CD4-positive, alpha-beta T cell (primary cell): ENCODE results near the gene ASB8. TPM values are rescaled to one million over a fixed set of nuclear protein-coding genes. Genes with fewer than 3 reads are reported as not detected.

Experiments used
- ATAC-seq: fragments of 200-7000 bp; cut with Tn5 transposase; one replicate; pipeline ENCODE4 v1.10.0; 2022; ENCODE audit warnings: mild to moderate bottlenecking; ENCODE audit not compliant: poor library complexity
- CTCF ChIA-PET: fragments of 350-600 bp; sonication (Branson Sonifier 250); formaldehyde crosslinking; loops from one replicate; lab custom pipeline; 2021; ENCODE audit warnings: antibody characterized with exemption, inconsistent platforms; lab: Charles Lee
- POLR2A ChIA-PET: fragments of 350-600 bp; sonication (Branson Sonifier 250); formaldehyde crosslinking; loops from one replicate; lab custom pipeline; 2021; ENCODE audit warnings: antibody characterized with exemption, inconsistent platforms; lab: Charles Lee
- DNase-seq, 14 experiments: peaks; one replicate each; pipeline ENCODE4 v3.0.0-alpha.2; 2013 to 2020; ENCODE audit warnings: mixed read lengths in 2 of 14
- H3K27ac ChIP-seq, 2 donors: one replicate each; pipeline versions ENCODE4 v1.5.1 to v1.7.0; 2013; ENCODE audit warnings: low read length in 2 of 2, low read depth in 1 of 2, mild to moderate bottlenecking in 1 of 2
- H3K27me3 ChIP-seq, 2 experiments: 1 replicate in 1 of 2; 2 replicates in 1 of 2; pipeline versions ENCODE4 v1.6.1 to v1.7.0; 2013; ENCODE audit warnings: low read length in 2 of 2, control low read depth in 1 of 2, mild to moderate bottlenecking in 1 of 2, moderate library complexity in 1 of 2; ENCODE audit not compliant: insufficient read depth in 2 of 2, control insufficient read depth in 1 of 2
- H3K36me3 ChIP-seq: one replicate; pipeline ENCODE4 v1.6.1; 2013; ENCODE audit warnings: low read length, control low read depth; ENCODE audit not compliant: insufficient read depth
- H3K4me1 ChIP-seq: one replicate; pipeline ENCODE4 v1.6.1; 2013; ENCODE audit warnings: low read length, control low read depth; ENCODE audit not compliant: insufficient read depth
- H3K4me3 ChIP-seq: one replicate; pipeline ENCODE4 v1.5.1; 2013; ENCODE audit warnings: mild to moderate bottlenecking, low read length, moderate library complexity
- H3K9me3 ChIP-seq, 2 experiments: 1 replicate in 1 of 2; 2 replicates in 1 of 2; pipeline versions ENCODE4 v1.6.1 to v1.7.0; 2013; ENCODE audit warnings: low read length in 2 of 2, mild to moderate bottlenecking in 2 of 2, control low read depth in 1 of 2, moderate library complexity in 1 of 2; ENCODE audit not compliant: control insufficient read depth in 1 of 2, insufficient read depth in 1 of 2
- H3K27ac Mint-ChIP-seq: one replicate; pipeline ENCODE4 v1.8.0; 2020; ENCODE audit warnings: mixed read lengths
- H3K27me3 Mint-ChIP-seq: one replicate; pipeline ENCODE4 v1.8.0; 2021; ENCODE audit warnings: mixed read lengths
- H3K36me3 Mint-ChIP-seq: one replicate; pipeline ENCODE4 v1.8.0; 2021; ENCODE audit warnings: low read depth, mixed read lengths
- H3K4me1 Mint-ChIP-seq: one replicate; pipeline ENCODE4 v1.8.0; 2021; ENCODE audit warnings: low read depth, mixed read lengths
- H3K4me3 Mint-ChIP-seq: one replicate; pipeline ENCODE4 v1.8.0; 2020; ENCODE audit warnings: mild to moderate bottlenecking, mixed read lengths
- H3K9me3 Mint-ChIP-seq: one replicate; pipeline ENCODE4 v1.8.0; 2020; ENCODE audit warnings: mixed read lengths
- CTCF ChIP-seq: fragments of 200-600 bp; IDR thresholded peaks from one replicate; pipeline ENCODE4 v1.8.0; 2022; ENCODE audit warnings: antibody characterized with exemption, mild to moderate bottlenecking
- intact Hi-C, 2 experiments: fragments of 100-400 bp; cut with DNase I in 1 of 2; cut with micrococcal nuclease in 1 of 2; formaldehyde crosslinking; loops; one replicate each; pipeline versions ENCODE4 v1.15.1 to v1.9.0; 2023 to 2025; cut with DNase I, micrococcal nuclease
- total RNA-seq, 174 experiments: library from RNA in 2 of 174; stranded (reverse) in 2 of 174; gene quantifications; one replicate each; pipeline ENCODE4 v1.2.3 and lab custom pipeline; 2021 to 2026

ASB8 gene
- total RNA-seq, 2 experiments from 2014 or later, result 50.9 TPM

GRCh38 chr12:48197549-48197970 is 40.2 kb upstream of the ASB8 start:
- TF ChIP-seq CTCF, result peak; percentile 71
- DNase-seq, result peak in 5 of 14 experiments; percentile 12 to 73 (median 71)
- Histone ChIP-seq H3K4me3 (peak overlapping the region; percentile 97), H3K27ac (peak overlapping the region; percentile 96 to 99), H3K36me3 (no peaks in the 10 kb centered on the region), H3K4me1 (peaks cover 34% of the 10 kb centered on the region), H3K9me3 (peaks cover 3 to 4% of the 10 kb centered on the region in 2 experiments), H3K27me3 (no peaks in the 10 kb centered on the region)
- Mint-ChIP-seq H3K27me3 (peaks cover 5% of the 10 kb centered on the region), H3K9me3 (peaks cover 4% of the 10 kb centered on the region), H3K36me3 (peaks cover 43% of the 10 kb centered on the region), H3K4me1 (peaks cover 43% of the 10 kb centered on the region), H3K27ac (peak overlapping the region; percentile 87), H3K4me3 (peak overlapping the region; percentile 86)
- intact Hi-C loops, result loop anchor here (5.0 kb wide), 3 partner anchors 90 to 155 kb away; partner anchors contain the start of genes SENP1 (in 1 of the 2) and ZNF641 (in 1 of the 2)
- ATAC-seq, result peak; percentile 56
- ChIA-PET POLR2A (interaction anchor here (0.6 to 5.5 kb wide), 20 partner anchors 10 to 485 kb away, joined by 3 to 73 read pairs (median 5); partner anchors contain the start of genes ASB8, CCDC184, KANSL2 and SENP1), CTCF (interaction anchor here (1.1 to 5.2 kb wide), 10 partner anchors 8 to 421 kb away, joined by 3 to 25 read pairs (median 6); partner anchors contain the start of genes ASB8 and CCDC184)

GRCh38 chr12:48194799-48195201 is 37.5 kb upstream of the ASB8 start:
- H3K36me3 Mint-ChIP-seq, result peaks cover 18% of the 10 kb centered on the region
- ChIA-PET CTCF (interaction anchor here (0.9 kb wide), 1 partner anchor 37 kb away, joined by 3 read pairs; the partner anchor contains the start of gene ASB8), POLR2A (no interaction called here)

GRCh38 chr12:48193623-48194022 is 36.3 kb upstream of the ASB8 start:
- H3K27me3 ChIP-seq, result peaks cover 0 to 4% of the 10 kb centered on the region in 2 experiments
- Mint-ChIP-seq H3K9me3 (no peaks in the 10 kb centered on the region), H3K27ac (no peak overlapping the region), H3K4me3 (no peak overlapping the region), H3K36me3 (peaks cover 7% of the 10 kb centered on the region), H3K27me3 (peaks cover 10% of the 10 kb centered on the region), H3K4me1 (peaks cover 4% of the 10 kb centered on the region)
- H3K4me3 ChIP-seq, result no peak overlapping the region
- ChIA-PET POLR2A (no interaction called here), CTCF (interaction anchor here (0.6 to 1.7 kb wide), 3 partner anchors 11 to 394 kb away, joined by 3 to 5 read pairs (median 3); partner anchors contain the start of genes ASB8 and CCDC184)
- TF ChIP-seq CTCF, result no peak
- DNase-seq (no peak), ATAC-seq (no peak)
- H3K27ac ChIP-seq, result no peak overlapping the region
- intact Hi-C loops, result loop anchor here in 1 of 2 experiments (5.0 kb wide), 1 partner anchor 36 kb away; the partner anchor contains the start of gene ASB8
- H3K9me3 ChIP-seq, result no peaks in the 10 kb centered on the region
- H3K36me3 ChIP-seq, result no peaks in the 10 kb centered on the region
- H3K4me1 ChIP-seq, result peaks cover 6% of the 10 kb centered on the region

More at GRCh38 chr12:48194799-48195201, 37.5 kb upstream of the ASB8 start:
- no peak for ATAC-seq
- H3K9me3 Mint-ChIP-seq, result no peaks in the 10 kb centered on the region
- H3K27ac Mint-ChIP-seq, result peak overlapping the region; percentile 18
- peaks cover 5% of the 10 kb centered on the region for H3K27me3 Mint-ChIP-seq
- Histone ChIP-seq H3K9me3 (no peaks in the 10 kb centered on the region), H3K27me3 (peaks cover 0 to 4% of the 10 kb centered on the region in 2 experiments), H3K27ac (no peak overlapping the region), H3K4me1 (peaks cover 11% of the 10 kb centered on the region), H3K4me3 (no peak overlapping the region), H3K36me3 (no peaks in the 10 kb centered on the region)
- intact Hi-C loops, result loop anchor here (5.0 kb wide), 4 partner anchors 37 to 158 kb away; partner anchors contain the start of genes ASB8 (in 1 of the 2), SENP1 (in 1 of the 2) and ZNF641 (in 1 of the 2)
- H3K4me3 Mint-ChIP-seq, result no peak overlapping the region
- H3K4me1 Mint-ChIP-seq, result peaks cover 16% of the 10 kb centered on the region
- no peak for DNase-seq
- TF ChIP-seq CTCF, result no peak
